Smooth muscle cell (in vitro differentiated cells): ENCODE measurements around the gene UQCC2. TPM values are rescaled to one million over a fixed set of nuclear protein-coding genes. Genes with fewer than 3 reads are reported as not detected.

ENCODE experiments used
- DNase-seq: peaks from one replicate; lab custom pipeline; 2025; ENCODE audit not compliant: unreplicated experiment; lab: John Stamatoyannopoulos, UW
- H2AFZ ChIP-seq: fragments of 200-600 bp; sonication (generic); 2 replicates; pipeline ENCODE4 v1.6.0; 2016; ENCODE audit warnings: antibody characterized with exemption, low read depth, mild to moderate bottlenecking
- H3F3A ChIP-seq: fragments of 200-600 bp; sonication (generic); 2 replicates; pipeline ENCODE4 v1.6.0; 2017; ENCODE audit warnings: antibody characterized with exemption, low read depth
- H3K27ac ChIP-seq: fragments of 200-600 bp; sonication (generic); 2 replicates; pipeline ENCODE4 v1.5.1; 2016; ENCODE audit warnings: low read depth, mild to moderate bottlenecking
- H3K27me3 ChIP-seq: fragments of 200-600 bp; sonication (generic); 2 replicates; pipeline ENCODE4 v1.6.1; 2016; ENCODE audit warnings: low read depth, mild to moderate bottlenecking
- H3K36me3 ChIP-seq: fragments of 200-600 bp; sonication (generic); 2 replicates; pipeline ENCODE4 v1.5.1; 2016; ENCODE audit warnings: low read depth
- H3K4me1 ChIP-seq: fragments of 200-600 bp; sonication (generic); 2 replicates; pipeline ENCODE4 v1.5.1; 2016; ENCODE audit warnings: low read depth
- H3K4me2 ChIP-seq: fragments of 200-600 bp; sonication (generic); 2 replicates; pipeline ENCODE4 v1.6.0; 2016; ENCODE audit warnings: mild to moderate bottlenecking
- H3K4me3 ChIP-seq: fragments of 200-600 bp; sonication (generic); 2 replicates; pipeline ENCODE4 v1.5.1; 2016; ENCODE audit warnings: mild to moderate bottlenecking
- H3K79me2 ChIP-seq: fragments of 200-600 bp; sonication (generic); 2 replicates; pipeline ENCODE4 v1.6.0; 2016; ENCODE audit warnings: low read depth, mild to moderate bottlenecking
- H3K9ac ChIP-seq: fragments of 200-600 bp; sonication (generic); 2 replicates; pipeline ENCODE4 v1.6.0; 2016; ENCODE audit warnings: low read depth
- H3K9me3 ChIP-seq: fragments of 200-600 bp; sonication (generic); replicated peaks from 2 replicates; pipeline ENCODE4 v1.5.1; 2016; ENCODE audit warnings: low read depth
- H4K20me1 ChIP-seq: fragments of 200-600 bp; sonication (generic); 2 replicates; pipeline ENCODE4 v1.6.0; 2016; ENCODE audit warnings: low read depth
- WGBS: methylation state at CpG from one replicate; pipeline ENCODE4 v1.1.7; 2016; ENCODE audit warnings: low lambda C conversion rate; 5-methylcytosine and 5-hydroxymethylcytosine counted together
- polyA plus RNA-seq: library from polyadenylated mRNA; unstranded; fragments of >200 nt; fragmentation: Nextera tagmentation; extraction: Ambion mirVana; gene quantifications from 2 replicates; pipeline ENCODE4 v1.2.1, GENCODE V29; 2016
- total RNA-seq: library from RNA; depleted of rRNA; stranded (reverse); fragments of >200 nt; gene quantifications from 2 replicates; pipeline ENCODE4 v1.2.3, GENCODE V29; 2014
- TF ChIP-seq, protein P1 (sequence below): fragments of 200-600 bp; sonication (generic); IDR thresholded peaks from 2 replicates; pipeline ENCODE4 v1.5.1; 2017; ENCODE audit warnings: borderline replicate concordance, mild to moderate bottlenecking, antibody characterized with exemption; ENCODE audit not compliant: insufficient read depth, poor library complexity, severe bottlenecking

UQCC2 gene
- total and polyA plus RNA-seq, 2 experiments from 2014 or later, result 67.3 to 208 TPM

DNA sequence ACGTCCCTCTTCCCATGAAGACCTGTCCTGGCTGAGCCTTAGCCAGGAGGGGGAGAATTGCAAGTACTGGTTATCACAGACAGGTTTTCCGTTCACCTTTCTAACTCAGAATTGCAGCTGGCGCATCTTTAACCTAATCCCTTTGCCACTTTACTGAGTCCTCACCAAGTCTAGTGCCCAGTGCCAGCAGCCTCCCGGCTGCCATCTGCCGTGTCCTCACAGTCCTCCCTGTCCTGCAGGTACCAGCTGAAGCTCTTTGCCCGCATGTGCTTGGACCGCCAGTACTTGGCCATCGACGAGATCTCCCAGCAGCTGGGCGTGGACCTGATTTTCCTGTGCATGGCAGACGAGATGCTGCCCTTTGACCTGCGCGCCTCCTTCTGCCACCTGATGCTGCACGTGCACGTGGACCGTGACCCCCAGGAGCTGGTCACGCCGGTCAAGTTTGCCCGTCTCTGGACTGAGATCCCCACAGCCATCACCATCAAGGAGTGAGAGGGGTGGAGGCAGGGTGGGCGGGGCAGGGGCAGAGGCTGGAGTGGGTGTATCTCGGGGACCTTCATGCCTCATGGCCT, 41.3 kb downstream of the UQCC2 start:
- no peaks in the 10 kb centered on the region for H3K79me2 ChIP-seq
- no peaks in the 10 kb centered on the region for H3K36me3 ChIP-seq
- no peak overlapping the region for H3K4me3 ChIP-seq
- H4K20me1 ChIP-seq, result no peaks in the 10 kb centered on the region
- no peaks in the 10 kb centered on the region for H3K27me3 ChIP-seq
- no peak overlapping the region for H3K9ac ChIP-seq
- H3K27ac ChIP-seq, result no peak overlapping the region
- H3K4me1 ChIP-seq, result peaks cover 10% of the 10 kb centered on the region
- TF ChIP-seq, protein P1, sequence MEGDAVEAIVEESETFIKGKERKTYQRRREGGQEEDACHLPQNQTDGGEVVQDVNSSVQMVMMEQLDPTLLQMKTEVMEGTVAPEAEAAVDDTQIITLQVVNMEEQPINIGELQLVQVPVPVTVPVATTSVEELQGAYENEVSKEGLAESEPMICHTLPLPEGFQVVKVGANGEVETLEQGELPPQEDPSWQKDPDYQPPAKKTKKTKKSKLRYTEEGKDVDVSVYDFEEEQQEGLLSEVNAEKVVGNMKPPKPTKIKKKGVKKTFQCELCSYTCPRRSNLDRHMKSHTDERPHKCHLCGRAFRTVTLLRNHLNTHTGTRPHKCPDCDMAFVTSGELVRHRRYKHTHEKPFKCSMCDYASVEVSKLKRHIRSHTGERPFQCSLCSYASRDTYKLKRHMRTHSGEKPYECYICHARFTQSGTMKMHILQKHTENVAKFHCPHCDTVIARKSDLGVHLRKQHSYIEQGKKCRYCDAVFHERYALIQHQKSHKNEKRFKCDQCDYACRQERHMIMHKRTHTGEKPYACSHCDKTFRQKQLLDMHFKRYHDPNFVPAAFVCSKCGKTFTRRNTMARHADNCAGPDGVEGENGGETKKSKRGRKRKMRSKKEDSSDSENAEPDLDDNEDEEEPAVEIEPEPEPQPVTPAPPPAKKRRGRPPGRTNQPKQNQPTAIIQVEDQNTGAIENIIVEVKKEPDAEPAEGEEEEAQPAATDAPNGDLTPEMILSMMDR, result no peak
- H3F3A ChIP-seq, result no peaks in the 10 kb centered on the region
- H3K4me2 ChIP-seq, result no peak overlapping the region
- WGBS, result 89% methylated on average over 21 of the region's 21 CpGs
- no peak for DNase-seq
- H3K9me3 ChIP-seq, result no peaks in the 10 kb centered on the region
- H2AFZ ChIP-seq, result no peak overlapping the region

DNA sequence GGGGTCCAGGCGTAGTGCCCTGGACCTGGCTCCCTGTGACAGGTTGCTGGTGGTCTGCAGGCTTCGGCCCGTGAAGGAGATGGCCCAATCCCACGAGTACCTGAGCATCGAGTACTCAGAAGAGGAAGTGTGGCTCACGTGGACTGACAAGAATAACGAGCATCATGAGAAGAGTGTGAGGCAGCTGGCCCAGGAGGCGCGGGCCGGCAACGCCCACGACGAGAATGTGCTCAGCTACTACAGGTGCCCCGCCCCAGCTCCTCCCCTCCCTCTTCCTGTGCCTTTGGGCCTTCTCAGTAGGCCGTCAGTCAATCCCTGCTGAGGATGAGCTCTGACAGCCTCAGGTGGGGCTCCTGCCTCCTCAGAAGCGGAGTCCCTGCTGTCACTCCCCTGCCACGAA, 42.6 kb downstream of the UQCC2 start:
- Histone ChIP-seq H3K27me3 (no peaks in the 10 kb centered on the region), H3K9me3 (no peaks in the 10 kb centered on the region), H3K36me3 (no peaks in the 10 kb centered on the region), H3K4me3 (no peak overlapping the region), H3K79me2 (no peaks in the 10 kb centered on the region), H3K9ac (no peak overlapping the region), H2AFZ (no peak overlapping the region), H3K4me1 (peaks cover 5% of the 10 kb centered on the region), H3F3A (no peaks in the 10 kb centered on the region), H3K4me2 (no peak overlapping the region), H4K20me1 (no peaks in the 10 kb centered on the region), H3K27ac (no peak overlapping the region)
- DNase-seq, result no peak
- WGBS, result 68% methylated on average over 17 of the region's 17 CpGs
- TF ChIP-seq, protein P1, result no peak

DNA sequence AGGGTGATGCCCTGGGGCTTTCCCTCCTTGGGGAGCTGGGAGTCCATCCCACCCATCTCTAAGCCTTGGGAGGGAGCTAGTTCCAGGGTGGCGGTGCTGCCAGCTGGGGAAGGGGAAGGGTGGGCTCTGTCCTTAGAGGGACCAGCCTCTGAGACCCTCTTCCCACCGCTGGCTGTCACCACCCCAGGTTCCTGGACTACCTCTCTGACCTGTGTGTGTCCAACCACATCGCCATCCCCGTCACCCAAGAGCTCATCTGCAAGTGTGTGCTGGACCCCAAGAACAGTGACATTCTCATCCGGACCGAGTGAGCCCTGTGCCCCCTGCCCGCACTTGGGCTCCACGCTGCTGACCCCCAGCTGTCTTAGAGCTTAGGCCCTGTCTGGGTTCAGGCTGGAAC, 43.2 kb downstream of the UQCC2 start:
- Histone ChIP-seq H3K4me2 (no peak overlapping the region), H3K4me1 (peaks cover under 1% of the 10 kb centered on the region), H3K9ac (no peak overlapping the region), H3K27ac (no peak overlapping the region), H3K9me3 (no peaks in the 10 kb centered on the region), H2AFZ (no peak overlapping the region), H3K79me2 (no peaks in the 10 kb centered on the region), H3K36me3 (no peaks in the 10 kb centered on the region), H4K20me1 (no peaks in the 10 kb centered on the region), H3K27me3 (no peaks in the 10 kb centered on the region), H3F3A (no peaks in the 10 kb centered on the region), H3K4me3 (no peak overlapping the region)
- DNase-seq, result no peak
- WGBS, result 93% methylated on average over 8 of the region's 8 CpGs
- TF ChIP-seq, protein P1, result no peak

DNA sequence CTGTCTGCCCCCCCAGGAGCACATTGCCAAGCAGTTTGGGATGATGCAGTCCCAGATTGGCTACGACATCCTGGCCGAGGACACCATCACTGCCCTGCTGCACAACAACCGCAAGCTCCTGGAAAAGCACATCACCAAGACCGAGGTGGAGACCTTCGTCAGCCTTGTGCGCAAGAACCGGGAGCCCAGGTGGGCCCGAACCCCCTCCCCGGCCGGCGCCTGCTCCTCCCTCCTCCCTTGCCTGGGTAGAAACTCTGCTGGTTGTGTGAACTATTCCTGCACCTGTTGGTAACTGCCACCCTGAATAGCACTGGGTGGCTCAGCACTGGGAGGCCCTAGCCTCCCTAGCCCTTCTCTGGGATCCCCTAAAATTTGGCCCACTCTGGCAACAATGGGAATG, 43.7 kb downstream of the UQCC2 start:
- no peaks in the 10 kb centered on the region for H3K9me3 ChIP-seq
- no peak for DNase-seq
- 91% methylated on average over 11 of the region's 11 CpGs for WGBS
- no peaks in the 10 kb centered on the region for H3K4me1 ChIP-seq
- H3F3A ChIP-seq, result no peaks in the 10 kb centered on the region
- H3K36me3 ChIP-seq, result no peaks in the 10 kb centered on the region
- no peak overlapping the region for H3K27ac ChIP-seq
- TF ChIP-seq, protein P1, result no peak
- no peak overlapping the region for H2AFZ ChIP-seq
- no peaks in the 10 kb centered on the region for H4K20me1 ChIP-seq
- no peak overlapping the region for H3K4me2 ChIP-seq
- H3K27me3 ChIP-seq, result no peaks in the 10 kb centered on the region
- no peak overlapping the region for H3K9ac ChIP-seq
- H3K4me3 ChIP-seq, result no peak overlapping the region
- H3K79me2 ChIP-seq, result no peaks in the 10 kb centered on the region
